Stimulated activated CD4-positive, alpha-beta T cell treated with anti-CD3 and anti-CD28 coated beads, Interleukin-15, amount 100 ng/mL, for 1 hour (primary cell): ENCODE measurements around the gene MAP2K6.

ENCODE experiments used
- DNase-seq, 2 donors: peaks; one replicate each; pipeline ENCODE4 v3.0.0-alpha.2; 2020; ENCODE audit warnings: low read depth in 1 of 2, low spot score in 1 of 2

Gene MAP2K6

GRCh38 chr17:69574257-69575197 lies 160.0 kb downstream of the MAP2K6 start:
- no peak for DNase-seq

DNA sequence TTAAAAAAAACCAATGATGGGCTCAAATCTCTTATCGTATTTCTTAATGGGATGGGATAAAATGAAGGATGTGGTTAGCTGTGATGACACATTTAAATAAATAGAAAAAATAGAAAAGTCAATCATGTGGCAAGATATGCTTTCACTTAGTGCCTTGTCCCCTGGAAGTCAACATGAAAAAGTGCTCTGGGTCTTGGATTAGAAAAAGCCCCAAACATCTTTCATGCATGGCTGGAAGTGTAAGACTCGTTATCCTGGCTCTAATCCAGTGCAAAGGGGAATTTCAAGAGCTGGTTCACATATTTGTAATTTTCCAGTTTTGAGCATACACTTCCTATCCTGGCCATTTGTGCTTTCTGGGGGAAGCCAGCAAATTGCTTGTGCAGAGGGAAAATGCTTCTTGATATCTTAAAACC lies 160.9 kb downstream of the MAP2K6 start:
- no peak for DNase-seq

- DNase-seq, result no peak
These were observed 162.6 kb downstream of the MAP2K6 start for GRCh38 chr17:69577098-69577497.

- DNase-seq, result no peak
These were observed 164.0 kb downstream of the MAP2K6 start for GRCh38 chr17:69578385-69578936.

- DNase-seq, result no peak
These were observed 165.6 kb downstream of the MAP2K6 start for GRCh38 chr17:69579961-69580677.

GRCh38 chr17:69581061-69581961 lies 166.8 kb downstream of the MAP2K6 start:
- no peak for DNase-seq

DNA sequence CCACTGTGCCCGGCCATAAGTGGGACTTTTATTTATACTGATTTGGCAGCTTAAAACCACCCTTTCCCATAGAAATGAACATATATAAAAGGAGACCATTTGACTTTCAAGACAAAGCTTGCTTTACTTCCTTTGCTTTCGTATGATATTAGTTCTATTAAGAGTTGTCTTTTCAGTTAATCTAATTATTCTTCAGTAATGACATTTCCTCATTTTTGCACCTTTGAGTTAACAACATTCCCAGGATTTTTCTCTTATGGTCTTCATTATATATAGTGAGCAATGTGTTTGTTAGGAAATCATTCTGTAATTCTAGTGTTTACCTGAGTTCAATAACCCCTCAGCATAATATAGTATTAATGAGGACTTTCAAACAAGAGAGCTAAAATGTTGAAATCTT lies 173.8 kb downstream of the MAP2K6 start:
- no peak for DNase-seq

DNA sequence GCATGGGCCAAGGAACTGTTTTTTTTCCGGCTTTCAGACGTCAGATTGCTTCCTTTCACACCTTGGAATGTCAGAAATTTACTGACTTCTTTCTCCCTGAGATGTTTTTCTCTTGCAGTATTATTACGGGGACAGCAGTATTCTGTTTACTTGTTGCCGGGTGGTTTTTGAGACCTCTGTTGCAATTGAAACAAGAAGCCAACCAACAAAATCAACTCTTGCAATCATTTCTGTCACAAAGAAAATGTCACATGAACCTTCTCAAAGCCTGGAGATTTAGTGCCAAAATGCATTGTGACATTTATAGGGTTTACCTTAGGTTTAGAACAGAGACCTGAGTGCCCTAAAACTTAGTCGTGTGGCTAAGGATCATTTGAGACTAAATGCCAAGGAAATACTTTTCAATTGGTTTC lies 174.3 kb downstream of the MAP2K6 start:
- DNase-seq, result no peak

DNA sequence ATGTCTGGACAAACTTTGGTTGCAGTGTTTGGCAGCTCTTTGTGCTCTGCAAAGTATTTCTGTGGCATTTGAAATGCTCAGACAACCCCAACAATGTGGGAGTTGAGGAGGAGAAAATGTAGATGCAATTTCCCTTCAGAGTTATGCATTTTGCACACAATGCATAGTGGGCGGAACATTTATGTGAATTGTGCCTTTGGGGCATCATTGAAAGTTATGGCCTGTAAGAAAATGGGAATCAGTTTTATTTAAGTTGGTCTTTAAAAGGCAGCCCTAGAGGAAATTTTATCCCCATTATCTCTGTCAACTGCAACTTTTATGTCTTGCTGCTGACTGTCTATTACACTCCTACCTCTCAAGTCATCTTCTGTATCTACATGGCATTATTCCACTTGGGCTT lies 176.2 kb downstream of the MAP2K6 start:
- no peak for DNase-seq

- DNase-seq, result no peak
These were observed 178.3 kb downstream of the MAP2K6 start for GRCh38 chr17:69592692-69593350.

DNA sequence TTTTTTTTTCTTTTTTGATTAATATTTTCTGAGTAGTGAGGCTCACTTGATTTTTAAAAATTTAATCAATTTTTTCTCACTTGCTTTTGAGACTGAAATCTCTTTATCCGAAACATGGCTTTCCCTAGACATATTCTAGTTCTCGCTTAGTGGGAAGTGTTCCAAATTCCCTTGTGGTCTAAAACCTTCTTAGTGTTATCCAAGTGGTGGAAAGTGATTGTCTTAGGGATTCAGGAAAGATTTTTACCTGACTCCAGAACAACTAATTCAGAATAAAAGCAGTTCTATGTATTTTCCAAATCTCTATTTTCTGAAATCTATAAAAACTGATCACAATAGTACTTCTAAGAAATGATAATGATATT lies 178.8 kb downstream of the MAP2K6 start:
- DNase-seq, result no peak

- no peak for DNase-seq
These were observed 179.2 kb downstream of the MAP2K6 start for GRCh38 chr17:69593716-69594115.

DNA sequence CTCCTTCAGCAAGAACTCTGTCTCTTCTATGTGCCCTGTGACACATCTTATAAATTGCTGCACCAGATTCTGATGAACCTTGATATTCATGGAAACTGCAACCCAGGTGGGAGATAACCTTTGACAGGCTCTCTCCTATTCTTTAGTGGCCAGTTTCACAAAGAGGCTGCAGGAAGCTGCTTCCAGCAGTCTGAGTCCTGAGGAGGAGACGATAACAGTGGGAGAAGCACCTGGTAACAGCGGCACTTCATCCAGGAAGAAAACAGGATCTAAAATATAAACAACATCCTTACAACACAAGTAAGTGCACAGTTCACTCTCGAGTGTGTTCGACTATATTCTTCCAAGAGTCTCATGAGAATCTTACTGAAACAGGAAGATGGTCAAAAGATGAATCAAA lies 180.1 kb downstream of the MAP2K6 start:
- DNase-seq, result no peak

GRCh38 chr17:69596141-69596540 lies 181.6 kb downstream of the MAP2K6 start:
- no peak for DNase-seq

- no peak for DNase-seq
These were observed 183.6 kb downstream of the MAP2K6 start for GRCh38 chr17:69597898-69598692.

GRCh38 chr17:69602972-69603371 lies 188.5 kb downstream of the MAP2K6 start:
- no peak for DNase-seq
